Right atrium auricular region (tissue), 2 donors: ENCODE results near the gene ZFAND2B. TPM values are rescaled to one million over a fixed set of nuclear protein-coding genes. Genes with fewer than 3 reads are reported as not detected.

Experiments
- DNase-seq: peaks from one replicate; pipeline ENCODE4 v3.0.0-alpha.2; 2019; ENCODE audit warnings: low spot score
- H3K27ac ChIP-seq, 2 donors: fragments of 200-600 bp; sonication (generic); 1 replicate in 1 of 2; 2 replicates in 1 of 2; pipeline ENCODE4 v1.5.1; 2016 to 2019
- H3K27me3 ChIP-seq, 2 donors: fragments of 200-600 bp; sonication (generic); one replicate each; pipeline versions ENCODE4 v1.5.1 to v1.6.0; 2017 to 2019
- H3K36me3 ChIP-seq: fragments of 200-600 bp; sonication (generic); one replicate; pipeline ENCODE4 v1.5.1; 2016
- H3K4me1 ChIP-seq, 2 donors: fragments of 200-600 bp; sonication (generic); one replicate each; pipeline versions ENCODE4 v1.5.1 to v1.6.0; 2017 to 2019
- H3K4me3 ChIP-seq, 2 donors: fragments of 200-600 bp; sonication (generic); 1 replicate in 1 of 2; 2 replicates in 1 of 2; pipeline ENCODE4 v1.5.1; 2017 to 2019; ENCODE audit warnings: mild to moderate bottlenecking in 1 of 2, moderate library complexity in 1 of 2
- H3K9me3 ChIP-seq, 2 donors: fragments of 200-600 bp; sonication (generic); one replicate each; pipeline ENCODE4 v1.5.1; 2019
- total RNA-seq, 2 donors: library from RNA; depleted of rRNA; stranded (reverse); fragments of >200 nt; gene quantifications; one replicate each; pipeline ENCODE4 v1.1.0, GENCODE V29; 2016
- TF ChIP-seq, protein P1 (sequence below), 2 donors: fragments of 200-600 bp; sonication (generic); IDR thresholded peaks; one replicate each; pipeline ENCODE4 v1.5.1; 2019; ENCODE audit warnings: antibody characterized with exemption in 2 of 2

Gene ZFAND2B
- total RNA-seq, 2 donors from 2014 or later, result 15.5 to 31.5 TPM

DNA sequence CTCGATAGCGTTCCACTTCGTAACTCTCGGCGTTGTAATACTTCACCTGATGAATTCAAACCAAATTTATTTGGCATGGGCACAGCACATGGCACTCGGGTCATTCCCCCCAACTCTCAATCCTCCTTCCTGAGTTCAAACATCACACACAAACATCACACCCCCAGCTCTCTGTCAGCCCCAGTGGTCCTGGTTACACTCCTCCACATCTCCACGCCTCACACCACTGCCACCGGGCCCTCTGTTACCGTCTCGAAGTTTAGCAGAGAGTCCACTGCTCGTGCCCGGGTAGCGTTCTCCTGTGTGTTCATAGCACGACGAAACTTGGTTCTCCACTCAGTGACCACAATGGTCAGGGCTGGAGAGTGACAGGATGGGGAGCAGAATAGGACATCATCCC, 7.6 kb downstream of the ZFAND2B start:
- H3K4me3 ChIP-seq, result no peak overlapping the region
- H3K27ac ChIP-seq, result no peak overlapping the region
- H3K4me1 ChIP-seq, result peaks cover 0 to 29% of the 10 kb centered on the region in 2 donors
- no peaks in the 10 kb centered on the region for H3K27me3 ChIP-seq
- H3K9me3 ChIP-seq, result no peaks in the 10 kb centered on the region
- peaks cover 39% of the 10 kb centered on the region for H3K36me3 ChIP-seq
- TF ChIP-seq, protein P1, sequence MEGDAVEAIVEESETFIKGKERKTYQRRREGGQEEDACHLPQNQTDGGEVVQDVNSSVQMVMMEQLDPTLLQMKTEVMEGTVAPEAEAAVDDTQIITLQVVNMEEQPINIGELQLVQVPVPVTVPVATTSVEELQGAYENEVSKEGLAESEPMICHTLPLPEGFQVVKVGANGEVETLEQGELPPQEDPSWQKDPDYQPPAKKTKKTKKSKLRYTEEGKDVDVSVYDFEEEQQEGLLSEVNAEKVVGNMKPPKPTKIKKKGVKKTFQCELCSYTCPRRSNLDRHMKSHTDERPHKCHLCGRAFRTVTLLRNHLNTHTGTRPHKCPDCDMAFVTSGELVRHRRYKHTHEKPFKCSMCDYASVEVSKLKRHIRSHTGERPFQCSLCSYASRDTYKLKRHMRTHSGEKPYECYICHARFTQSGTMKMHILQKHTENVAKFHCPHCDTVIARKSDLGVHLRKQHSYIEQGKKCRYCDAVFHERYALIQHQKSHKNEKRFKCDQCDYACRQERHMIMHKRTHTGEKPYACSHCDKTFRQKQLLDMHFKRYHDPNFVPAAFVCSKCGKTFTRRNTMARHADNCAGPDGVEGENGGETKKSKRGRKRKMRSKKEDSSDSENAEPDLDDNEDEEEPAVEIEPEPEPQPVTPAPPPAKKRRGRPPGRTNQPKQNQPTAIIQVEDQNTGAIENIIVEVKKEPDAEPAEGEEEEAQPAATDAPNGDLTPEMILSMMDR (IDR thresholded peaks at IDR 0.05), result no peak
- no peak for DNase-seq

DNA sequence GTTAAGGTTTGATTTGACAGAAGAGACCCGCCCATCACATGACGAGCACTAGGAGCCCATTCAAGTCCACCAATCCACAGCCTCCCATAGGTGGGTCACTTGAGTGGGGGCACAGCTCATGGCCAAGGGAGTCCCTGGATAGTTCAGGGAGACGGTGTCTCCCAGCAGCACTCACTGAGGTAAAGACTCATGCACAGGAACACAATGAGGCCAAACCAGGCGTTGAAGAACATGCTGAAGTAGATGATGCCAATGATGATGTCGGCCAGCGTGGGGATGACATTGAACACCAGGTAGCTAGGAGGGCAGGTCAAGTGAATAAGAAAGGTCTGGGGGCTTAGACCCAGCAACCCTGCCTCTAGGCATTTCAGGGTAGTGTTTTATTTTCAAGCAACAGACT, 8.2 kb downstream of the ZFAND2B start:
- Histone ChIP-seq H3K4me3 (no peak overlapping the region), H3K27me3 (no peaks in the 10 kb centered on the region), H3K36me3 (peaks cover 40% of the 10 kb centered on the region), H3K27ac (no peak overlapping the region), H3K4me1 (peaks cover 0 to 35% of the 10 kb centered on the region in 2 donors), H3K9me3 (no peaks in the 10 kb centered on the region)
- TF ChIP-seq, protein P1 (IDR thresholded peaks at IDR 0.05), result no peak
- DNase-seq, result no peak

GRCh38 chr2:219215871-219216534, 9.4 kb downstream of the ZFAND2B start:
- DNase-seq, result no peak
- H3K36me3 ChIP-seq, result peaks cover 53% of the 10 kb centered on the region
- H3K27ac ChIP-seq, result peak overlapping the region in 1 of 2 donors; percentile 90

DNA sequence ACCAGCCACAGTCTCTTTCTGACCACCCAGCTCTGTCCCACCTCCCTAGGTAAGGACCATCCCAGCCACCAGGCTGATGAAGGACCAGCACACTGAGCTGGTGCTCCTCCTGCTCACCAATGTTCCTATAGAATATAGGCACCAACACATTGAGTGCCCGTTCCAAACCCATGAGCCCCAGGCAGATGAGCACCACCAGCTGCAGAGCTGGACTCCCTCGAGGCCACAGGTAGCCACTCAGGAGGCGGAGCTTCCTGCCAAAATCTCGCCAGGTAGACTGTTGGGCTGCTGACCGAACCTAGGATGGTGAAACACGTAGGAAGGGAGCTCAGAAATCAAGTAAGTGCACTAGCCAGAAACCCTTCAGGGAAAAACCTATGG, 9.9 kb downstream of the ZFAND2B start:
- no peaks in the 10 kb centered on the region for H3K9me3 ChIP-seq
- no peak overlapping the region for H3K4me3 ChIP-seq
- H3K27me3 ChIP-seq, result no peaks in the 10 kb centered on the region
- DNase-seq, result no peak
- peaks cover 58% of the 10 kb centered on the region for H3K36me3 ChIP-seq
- TF ChIP-seq, protein P1 (IDR thresholded peaks at IDR 0.05), result no peak
- peak overlapping the region; percentile 90 to 96 for H3K27ac ChIP-seq
- H3K4me1 ChIP-seq, result peaks cover 0 to 37% of the 10 kb centered on the region in 2 donors

More at GRCh38 chr2:219215871-219216534, 9.4 kb downstream of the ZFAND2B start:
- Histone ChIP-seq H3K4me1 (peaks cover 0 to 37% of the 10 kb centered on the region in 2 donors), H3K4me3 (no peak overlapping the region), H3K27me3 (no peaks in the 10 kb centered on the region), H3K9me3 (no peaks in the 10 kb centered on the region)
- TF ChIP-seq, protein P1 (IDR thresholded peaks at IDR 0.05), result no peak

DNA sequence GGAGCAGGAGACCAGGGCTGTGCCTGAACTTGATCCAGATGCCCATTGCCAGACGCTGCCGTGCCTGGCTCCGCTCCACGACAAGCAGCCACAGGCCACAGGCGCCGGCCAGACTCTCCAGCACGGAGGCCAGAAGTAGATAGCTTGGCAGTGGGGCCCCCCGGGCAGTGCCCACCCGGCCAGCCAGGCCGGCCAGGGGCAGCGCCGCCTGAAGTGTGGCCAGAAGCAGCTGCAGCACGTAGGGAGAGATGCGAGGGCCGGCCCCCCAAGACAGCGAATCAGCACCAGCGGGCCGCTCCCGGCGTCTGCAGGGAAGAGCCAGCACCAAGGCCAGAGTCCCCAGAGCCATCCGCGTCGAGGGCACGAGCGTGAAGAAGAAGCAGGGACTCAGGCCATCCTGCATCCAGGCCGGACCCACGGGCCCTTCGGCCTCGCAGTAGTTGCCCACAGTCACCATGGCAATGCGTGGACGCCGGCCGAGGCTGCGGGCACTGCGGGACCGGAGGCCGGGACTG, 11.7 kb downstream of the ZFAND2B start:
- H3K4me3 ChIP-seq, result peak overlapping the region; percentile 41 to 63
- DNase-seq, result peak; percentile 80
- TF ChIP-seq, protein P1 (IDR thresholded peaks at IDR 0.05), result no peak
- H3K36me3 ChIP-seq, result peaks cover 65% of the 10 kb centered on the region
- H3K27ac ChIP-seq, result peak overlapping the region; percentile 90 to 96
- H3K4me1 ChIP-seq, result peaks cover 0 to 37% of the 10 kb centered on the region in 2 donors
- H3K9me3 ChIP-seq, result no peaks in the 10 kb centered on the region
- H3K27me3 ChIP-seq, result no peaks in the 10 kb centered on the region
